ENCODE results near the gene HOXA9. TPM values are rescaled to one million over a fixed set of nuclear protein-coding genes. Genes with fewer than 3 reads are reported as not detected.

The HOXA9 gene
- total RNA-seq, 1 donor from 2014 or later, result 0.13 TPM

- no peak for DNase-seq (ENCODE audit: low read depth, low spot score)
These were observed 22.7 kb downstream of the HOXA9 start for GRCh38 chr7:27142580-27143022.

GRCh38 chr7:27141923-27142579 is 23.3 kb downstream of the HOXA9 start:
- no peak for DNase-seq (ENCODE audit: low read depth, low spot score)

- no peak for DNase-seq (ENCODE audit: low read depth, low spot score)
These were observed 24.0 kb downstream of the HOXA9 start for GRCh38 chr7:27141137-27141922.

- DNase-seq (ENCODE audit: low read depth, low spot score), result no peak
These were observed 25.0 kb downstream of the HOXA9 start for GRCh38 chr7:27140126-27140857.

- no peak for DNase-seq (ENCODE audit: low read depth, low spot score)
These were observed 25.8 kb downstream of the HOXA9 start for GRCh38 chr7:27139334-27140125.

GRCh38 chr7:27138985-27139333 is 26.4 kb downstream of the HOXA9 start:
- no peak for DNase-seq (ENCODE audit: low read depth, low spot score)

GRCh38 chr7:27138472-27138871 is 26.9 kb downstream of the HOXA9 start:
- no peak for DNase-seq (ENCODE audit: low read depth, low spot score)

GRCh38 chr7:27137640-27138315 is 27.6 kb downstream of the HOXA9 start:
- DNase-seq (ENCODE audit: low read depth, low spot score), result no peak

- no peak for DNase-seq (ENCODE audit: low read depth, low spot score)
These were observed 30.9 kb downstream of the HOXA9 start for GRCh38 chr7:27134392-27134791.

- DNase-seq (ENCODE audit: low read depth, low spot score), result no peak
These were observed 31.7 kb downstream of the HOXA9 start for GRCh38 chr7:27133409-27134231.

- no peak for DNase-seq (ENCODE audit: low read depth, low spot score)
These were observed 32.4 kb downstream of the HOXA9 start for GRCh38 chr7:27132978-27133377.

- no peak for DNase-seq (ENCODE audit: low read depth, low spot score)
These were observed 33.1 kb downstream of the HOXA9 start for GRCh38 chr7:27132214-27132613.

GRCh38 chr7:27131390-27131819 is 33.9 kb downstream of the HOXA9 start:
- no peak for DNase-seq (ENCODE audit: low read depth, low spot score)

- peak; percentile 67 for DNase-seq (ENCODE audit: low read depth, low spot score)
These were observed 34.6 kb downstream of the HOXA9 start, which contains the start of gene HOXA4 for GRCh38 chr7:27130540-27131389. TSS of gene HOXA4 (minus strand) at chr7:27130757. CDS start at chr7:27130733, 24 bp downstream.

- no peak for DNase-seq (ENCODE audit: low read depth, low spot score)
These were observed 35.4 kb downstream of the HOXA9 start for GRCh38 chr7:27129729-27130539.

- no peak for DNase-seq (ENCODE audit: low read depth, low spot score)
These were observed 36.3 kb downstream of the HOXA9 start for GRCh38 chr7:27128776-27129728.

GRCh38 chr7:27128034-27128433 is 37.3 kb downstream of the HOXA9 start:
- DNase-seq (ENCODE audit: low read depth, low spot score), result no peak
